Fibroblast of skin of right biceps (primary cell): ENCODE measurements around the gene EGFR.
"Not testable (repeated sequence)": the region's sequence is repeated elsewhere in the genome, so short reads cannot be mapped to it uniquely, and the experiment has no call there.

Experiments used
- DNase-seq: peaks from one replicate; pipeline ENCODE4 v3.0.0-alpha.2; 2013

Gene EGFR

GRCh38 chr7:55013851-55014250, 5.0 kb upstream of the EGFR start:
- no peak for DNase-seq

- DNase-seq = peak; percentile 11
Observed at GRCh38 chr7:55016061-55016745, 2.6 kb upstream of the EGFR start.

- no peak for DNase-seq
Observed at GRCh38 chr7:55016746-55017090, 2.1 kb upstream of the EGFR start.

GRCh38 chr7:55017841-55018240, 976 bp upstream of the EGFR start:
- no peak for DNase-seq

GRCh38 chr7:55019191-55019690, 424 bp downstream of the EGFR start:
- DNase-seq = peak; percentile 46

- DNase-seq = peak; percentile 24
Observed at GRCh38 chr7:55019691-55020465, 1.1 kb downstream of the EGFR start.

- peak; percentile 23 for DNase-seq
Observed at GRCh38 chr7:55020466-55020871, 1.7 kb downstream of the EGFR start.

- DNase-seq = no peak
Observed at GRCh38 chr7:55021053-55021452, 2.2 kb downstream of the EGFR start.

- DNase-seq = peak; percentile 12
Observed at GRCh38 chr7:55022002-55022985, 3.5 kb downstream of the EGFR start.

GRCh38 chr7:55023841-55024505, 5.2 kb downstream of the EGFR start:
- no peak for DNase-seq

GRCh38 chr7:55024776-55025175, 6.0 kb downstream of the EGFR start:
- peak; percentile 81 for DNase-seq

GRCh38 chr7:55026086-55026790, 7.4 kb downstream of the EGFR start:
- DNase-seq = peak; percentile 61

GRCh38 chr7:55026867-55027490, 8.2 kb downstream of the EGFR start:
- DNase-seq = peak; percentile 40

GRCh38 chr7:55028011-55028410, 9.2 kb downstream of the EGFR start:
- DNase-seq = peak; percentile 23

GRCh38 chr7:55030314-55030713, 11.5 kb downstream of the EGFR start:
- DNase-seq = peak; percentile 34

GRCh38 chr7:55031075-55031474, 12.3 kb downstream of the EGFR start:
- DNase-seq = no peak

- DNase-seq = peak; percentile 21
Observed at GRCh38 chr7:55032069-55032699, 13.4 kb downstream of the EGFR start.

- DNase-seq = no peak
Observed at GRCh38 chr7:55033236-55033846, 14.5 kb downstream of the EGFR start.

- no peak for DNase-seq
Observed at GRCh38 chr7:55034776-55035175, 16.0 kb downstream of the EGFR start.

GRCh38 chr7:55035410-55035809, 16.6 kb downstream of the EGFR start:
- DNase-seq = not testable (repeated sequence)
